Measurements from ENCODE around the gene SELENOI.
"Not testable (repeated sequence)": the region's sequence is repeated elsewhere in the genome, so short reads cannot be mapped to it uniquely, and the experiment has no call there.

Gene SELENOI

GRCh38 chr2:26330114-26330549 is 15.8 kb upstream of the SELENOI start:
- peak; percentile 74 for DNase-seq (ENCODE audit: extremely low read depth, insufficient read length)
- Histone ChIP-seq H3K36me3 (ENCODE audit: control insufficient read depth, insufficient read depth, low read length) (no peaks in the 10 kb centered on the region), H3K4me3 (replicated peaks; ENCODE audit: low read depth, low read length) (no peak overlapping the region), H3K27me3 (replicated peaks; ENCODE audit: control insufficient read depth, insufficient read depth, low read length) (no peaks in the 10 kb centered on the region)
- TF ChIP-seq, protein P1, sequence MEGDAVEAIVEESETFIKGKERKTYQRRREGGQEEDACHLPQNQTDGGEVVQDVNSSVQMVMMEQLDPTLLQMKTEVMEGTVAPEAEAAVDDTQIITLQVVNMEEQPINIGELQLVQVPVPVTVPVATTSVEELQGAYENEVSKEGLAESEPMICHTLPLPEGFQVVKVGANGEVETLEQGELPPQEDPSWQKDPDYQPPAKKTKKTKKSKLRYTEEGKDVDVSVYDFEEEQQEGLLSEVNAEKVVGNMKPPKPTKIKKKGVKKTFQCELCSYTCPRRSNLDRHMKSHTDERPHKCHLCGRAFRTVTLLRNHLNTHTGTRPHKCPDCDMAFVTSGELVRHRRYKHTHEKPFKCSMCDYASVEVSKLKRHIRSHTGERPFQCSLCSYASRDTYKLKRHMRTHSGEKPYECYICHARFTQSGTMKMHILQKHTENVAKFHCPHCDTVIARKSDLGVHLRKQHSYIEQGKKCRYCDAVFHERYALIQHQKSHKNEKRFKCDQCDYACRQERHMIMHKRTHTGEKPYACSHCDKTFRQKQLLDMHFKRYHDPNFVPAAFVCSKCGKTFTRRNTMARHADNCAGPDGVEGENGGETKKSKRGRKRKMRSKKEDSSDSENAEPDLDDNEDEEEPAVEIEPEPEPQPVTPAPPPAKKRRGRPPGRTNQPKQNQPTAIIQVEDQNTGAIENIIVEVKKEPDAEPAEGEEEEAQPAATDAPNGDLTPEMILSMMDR (IDR thresholded peaks at IDR 0.05; ENCODE audit: insufficient read depth, low read length, poor library complexity, severe bottlenecking), result peak; percentile 93

GRCh38 chr2:26330604-26331003 is 15.3 kb upstream of the SELENOI start:
- no peaks in the 10 kb centered on the region for H3K27me3 ChIP-seq (replicated peaks; ENCODE audit: control insufficient read depth, insufficient read depth, low read length)
- no peak for DNase-seq (ENCODE audit: extremely low read depth, insufficient read length)
- H3K36me3 ChIP-seq (ENCODE audit: control insufficient read depth, insufficient read depth, low read length), result no peaks in the 10 kb centered on the region
- TF ChIP-seq, protein P1 (IDR thresholded peaks at IDR 0.05; ENCODE audit: insufficient read depth, low read length, poor library complexity, severe bottlenecking), result no peak
- no peak overlapping the region for H3K4me3 ChIP-seq (replicated peaks; ENCODE audit: low read depth, low read length)

DNA sequence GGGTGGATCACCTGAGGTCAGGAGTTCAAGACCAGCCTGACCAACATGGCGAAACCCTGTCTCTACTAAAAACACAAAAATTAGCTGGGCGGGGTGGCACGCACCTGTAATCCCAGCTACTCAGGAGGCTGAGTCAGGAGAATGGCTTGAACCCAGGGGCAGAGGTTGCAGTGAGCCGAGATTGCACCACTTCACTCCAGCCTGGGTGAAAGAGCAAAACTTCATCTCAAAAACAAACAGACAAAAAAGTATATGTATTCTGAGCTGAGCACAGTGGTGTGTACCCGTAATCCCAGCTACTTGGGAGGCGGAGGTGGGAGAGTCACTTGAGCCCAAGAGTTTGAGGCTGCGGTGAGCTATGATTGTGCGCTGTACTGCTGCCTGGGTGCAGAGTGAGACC is 14.6 kb upstream of the SELENOI start:
- not testable (repeated sequence) for H3K36me3 ChIP-seq (ENCODE audit: control insufficient read depth, insufficient read depth, low read length); H3K4me3 ChIP-seq (replicated peaks; ENCODE audit: low read depth, low read length); H3K27me3 ChIP-seq (replicated peaks; ENCODE audit: control insufficient read depth, insufficient read depth, low read length); DNase-seq (ENCODE audit: extremely low read depth, insufficient read length)

- Histone ChIP-seq H3K27me3 (replicated peaks; ENCODE audit: control insufficient read depth, insufficient read depth, low read length) (no peaks in the 10 kb centered on the region), H3K36me3 (ENCODE audit: control insufficient read depth, insufficient read depth, low read length) (no peaks in the 10 kb centered on the region), H3K4me3 (replicated peaks; ENCODE audit: low read depth, low read length) (no peak overlapping the region)
- TF ChIP-seq, protein P1 (IDR thresholded peaks at IDR 0.05; ENCODE audit: insufficient read depth, low read length, poor library complexity, severe bottlenecking), result no peak
- DNase-seq (ENCODE audit: extremely low read depth, insufficient read length), result no peak
These were observed 12.7 kb upstream of the SELENOI start for GRCh38 chr2:26333293-26333692.

DNA sequence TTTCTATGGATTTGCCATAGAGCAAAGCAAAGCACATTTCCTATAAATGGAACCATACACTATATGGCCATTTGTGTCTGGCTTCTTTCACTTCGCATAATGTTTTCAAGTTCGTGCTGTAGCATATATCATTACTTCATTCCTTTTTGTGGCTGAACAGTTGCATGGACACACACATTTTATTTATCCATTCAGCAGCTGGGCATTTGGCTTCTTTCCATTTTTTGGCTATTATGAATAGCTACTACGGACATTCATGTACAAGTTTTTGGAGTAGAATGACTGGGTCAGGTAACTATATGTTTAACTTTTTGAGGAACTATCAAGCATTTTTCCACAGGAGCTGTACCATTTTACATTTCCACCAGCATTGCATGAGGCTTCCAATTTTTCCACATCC is 10.7 kb upstream of the SELENOI start:
- TF ChIP-seq, protein P1 (IDR thresholded peaks at IDR 0.05; ENCODE audit: insufficient read depth, low read length, poor library complexity, severe bottlenecking), result no peak
- no peak overlapping the region for H3K4me3 ChIP-seq (replicated peaks; ENCODE audit: low read depth, low read length)
- no peaks in the 10 kb centered on the region for H3K27me3 ChIP-seq (replicated peaks; ENCODE audit: control insufficient read depth, insufficient read depth, low read length)
- DNase-seq (ENCODE audit: extremely low read depth, insufficient read length), result no peak
- H3K36me3 ChIP-seq (ENCODE audit: control insufficient read depth, insufficient read depth, low read length), result no peaks in the 10 kb centered on the region

DNA sequence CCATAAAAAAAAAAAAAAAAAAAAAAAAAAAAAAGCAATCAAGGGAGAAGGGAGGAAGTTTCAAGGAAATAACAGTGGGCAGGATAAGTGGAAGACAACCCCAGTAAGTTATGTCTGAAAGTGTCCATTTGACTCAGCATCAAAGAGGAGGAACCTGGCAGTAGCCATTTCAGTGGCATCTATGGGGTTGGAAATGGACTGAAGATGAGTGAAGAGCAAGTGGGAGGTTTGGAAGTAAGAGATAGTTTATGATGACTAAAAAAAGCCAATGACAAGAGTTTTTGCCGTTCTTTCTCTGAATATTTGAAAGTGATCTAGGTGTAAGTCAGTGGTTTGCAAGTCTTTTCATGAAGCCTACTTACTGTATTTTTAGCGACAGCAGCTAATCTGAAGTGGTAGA is 9.2 kb upstream of the SELENOI start:
- Histone ChIP-seq H3K27me3 (replicated peaks; ENCODE audit: control insufficient read depth, insufficient read depth, low read length) (no peaks in the 10 kb centered on the region), H3K36me3 (ENCODE audit: control insufficient read depth, insufficient read depth, low read length) (no peaks in the 10 kb centered on the region), H3K4me3 (replicated peaks; ENCODE audit: low read depth, low read length) (no peak overlapping the region)
- TF ChIP-seq, protein P1 (IDR thresholded peaks at IDR 0.05; ENCODE audit: insufficient read depth, low read length, poor library complexity, severe bottlenecking), result no peak
- DNase-seq (ENCODE audit: extremely low read depth, insufficient read length), result no peak

Measured in GM06990 (cell line).